Astrocyte (in vitro differentiated cells and primary cell): ENCODE data around the gene CERKL. TPM values are rescaled to one million over a fixed set of nuclear protein-coding genes. Genes with fewer than 3 reads are reported as not detected.

ENCODE experiments used
- DNase-seq: peaks from one replicate; pipeline ENCODE4 v3.0.0-alpha.2; 2010; ENCODE audit warnings: low read depth
- FAIRE-seq: peaks from 2 replicates; lab custom pipeline; 2011; peaks lifted over from hg19 to GRCh38; lab: Jason Lieb, UNC
- H2AFZ ChIP-seq: 2 replicates; pipeline ENCODE4 v1.6.0; 2012; ENCODE audit warnings: low read depth, low read length, inconsistent platforms
- H3K27ac ChIP-seq: 2 replicates; pipeline ENCODE4 v1.5.1; 2011; ENCODE audit warnings: low read depth, low read length, inconsistent platforms
- H3K27me3 ChIP-seq: 2 replicates; pipeline ENCODE4 v1.6.0; 2011; ENCODE audit warnings: low read length, inconsistent platforms; ENCODE audit not compliant: insufficient read depth
- H3K36me3 ChIP-seq: 2 replicates; pipeline ENCODE4 v1.5.1; 2011; ENCODE audit warnings: low read length, inconsistent platforms; ENCODE audit not compliant: insufficient read depth
- H3K4me1 ChIP-seq: 2 replicates; pipeline ENCODE4 v1.5.1; 2011; ENCODE audit warnings: low read length, inconsistent platforms; ENCODE audit not compliant: insufficient read depth
- H3K4me2 ChIP-seq: 2 replicates; pipeline ENCODE4 v1.6.0; 2012; ENCODE audit warnings: low read length, inconsistent platforms
- H3K4me3 ChIP-seq: 2 replicates; pipeline ENCODE4 v1.5.1; 2011; ENCODE audit warnings: low read depth, mild to moderate bottlenecking, low read length, inconsistent platforms; ENCODE audit not compliant: insufficient read depth
- H3K79me2 ChIP-seq: 2 replicates; pipeline ENCODE4 v1.6.0; 2012; ENCODE audit warnings: mild to moderate bottlenecking, low read length, inconsistent platforms; ENCODE audit not compliant: insufficient read depth
- H3K9ac ChIP-seq: 2 replicates; pipeline ENCODE4 v1.6.0; 2012; ENCODE audit warnings: mild to moderate bottlenecking, low read length, inconsistent platforms
- H3K9me3 ChIP-seq: 2 replicates; pipeline ENCODE4 v1.5.1; 2012; ENCODE audit warnings: low read depth, mild to moderate bottlenecking, low read length, inconsistent platforms; ENCODE audit not compliant: insufficient read depth
- H4K20me1 ChIP-seq: 2 replicates; pipeline ENCODE4 v1.6.0; 2012; ENCODE audit warnings: low read length, inconsistent platforms; ENCODE audit not compliant: insufficient read depth
- H3K27ac Mint-ChIP-seq: one replicate; pipeline ENCODE4 v1.8.0; 2021; ENCODE audit warnings: mild to moderate bottlenecking, mixed read lengths; ENCODE audit not compliant: unreplicated experiment
- H3K27me3 Mint-ChIP-seq: one replicate; pipeline ENCODE4 v1.8.0; 2021; ENCODE audit warnings: low read depth, mixed read lengths; ENCODE audit not compliant: unreplicated experiment
- H3K36me3 Mint-ChIP-seq: one replicate; pipeline ENCODE4 v1.8.0; 2021; ENCODE audit warnings: low read depth, mixed read lengths; ENCODE audit not compliant: unreplicated experiment
- H3K4me1 Mint-ChIP-seq: one replicate; pipeline ENCODE4 v1.8.0; 2021; ENCODE audit warnings: low read depth, mixed read lengths; ENCODE audit not compliant: unreplicated experiment
- H3K4me3 Mint-ChIP-seq: one replicate; pipeline ENCODE4 v1.8.0; 2021; ENCODE audit warnings: mild to moderate bottlenecking, moderate library complexity, mixed read lengths; ENCODE audit not compliant: unreplicated experiment
- H3K9me3 Mint-ChIP-seq: one replicate; pipeline ENCODE4 v1.8.0; 2021; ENCODE audit warnings: mild to moderate bottlenecking, mixed read lengths; ENCODE audit not compliant: unreplicated experiment
- EZH2 ChIP-seq: IDR thresholded peaks from 2 replicates; pipeline ENCODE4 v1.6.1; 2012; ENCODE audit warnings: mild to moderate bottlenecking, low read length, inconsistent platforms; ENCODE audit not compliant: insufficient read depth
- total RNA-seq: library from RNA; stranded (reverse); gene quantifications from 2 replicates; pipeline ENCODE4 v1.2.1, GENCODE V29; 2021
- TF ChIP-seq, protein P1 (sequence below): IDR thresholded peaks from 2 replicates; pipeline ENCODE4 v1.5.1; 2011; ENCODE audit warnings: low read depth, mild to moderate bottlenecking, inconsistent platforms, low read length, moderate library complexity; ENCODE audit not compliant: insufficient read depth

The CERKL gene
- total RNA-seq, 1 donor from 2014 or later = 0.16 TPM

GRCh38 chr2:181684454-181685149, 27.7 kb upstream of the CERKL start:
- H3K4me3 ChIP-seq = no peak overlapping the region
- no peak overlapping the region for H2AFZ ChIP-seq
- peaks cover 85% of the 10 kb centered on the region for H3K27me3 ChIP-seq
- H3K27me3 Mint-ChIP-seq = peaks cover 91% of the 10 kb centered on the region
- no peak overlapping the region for H3K4me3 Mint-ChIP-seq
- H3K27ac ChIP-seq = no peak overlapping the region
- peaks cover 11% of the 10 kb centered on the region for H3K4me1 ChIP-seq
- FAIRE-seq (no peak), DNase-seq (no peak)
- no peak overlapping the region for H3K9ac ChIP-seq
- no peak overlapping the region for H3K27ac Mint-ChIP-seq
- peak overlapping the region; percentile 76 for H3K4me2 ChIP-seq
- TF ChIP-seq EZH2 = peak; percentile 32
- TF ChIP-seq, protein P1, sequence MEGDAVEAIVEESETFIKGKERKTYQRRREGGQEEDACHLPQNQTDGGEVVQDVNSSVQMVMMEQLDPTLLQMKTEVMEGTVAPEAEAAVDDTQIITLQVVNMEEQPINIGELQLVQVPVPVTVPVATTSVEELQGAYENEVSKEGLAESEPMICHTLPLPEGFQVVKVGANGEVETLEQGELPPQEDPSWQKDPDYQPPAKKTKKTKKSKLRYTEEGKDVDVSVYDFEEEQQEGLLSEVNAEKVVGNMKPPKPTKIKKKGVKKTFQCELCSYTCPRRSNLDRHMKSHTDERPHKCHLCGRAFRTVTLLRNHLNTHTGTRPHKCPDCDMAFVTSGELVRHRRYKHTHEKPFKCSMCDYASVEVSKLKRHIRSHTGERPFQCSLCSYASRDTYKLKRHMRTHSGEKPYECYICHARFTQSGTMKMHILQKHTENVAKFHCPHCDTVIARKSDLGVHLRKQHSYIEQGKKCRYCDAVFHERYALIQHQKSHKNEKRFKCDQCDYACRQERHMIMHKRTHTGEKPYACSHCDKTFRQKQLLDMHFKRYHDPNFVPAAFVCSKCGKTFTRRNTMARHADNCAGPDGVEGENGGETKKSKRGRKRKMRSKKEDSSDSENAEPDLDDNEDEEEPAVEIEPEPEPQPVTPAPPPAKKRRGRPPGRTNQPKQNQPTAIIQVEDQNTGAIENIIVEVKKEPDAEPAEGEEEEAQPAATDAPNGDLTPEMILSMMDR = no peak
- H3K36me3 ChIP-seq = no peaks in the 10 kb centered on the region
- peaks cover 27% of the 10 kb centered on the region for H3K9me3 Mint-ChIP-seq
- peaks cover 4% of the 10 kb centered on the region for H3K9me3 ChIP-seq
- no peaks in the 10 kb centered on the region for H3K79me2 ChIP-seq
- H3K4me1 Mint-ChIP-seq = peaks cover 4% of the 10 kb centered on the region
- H4K20me1 ChIP-seq = no peaks in the 10 kb centered on the region
- H3K36me3 Mint-ChIP-seq = no peaks in the 10 kb centered on the region

DNA sequence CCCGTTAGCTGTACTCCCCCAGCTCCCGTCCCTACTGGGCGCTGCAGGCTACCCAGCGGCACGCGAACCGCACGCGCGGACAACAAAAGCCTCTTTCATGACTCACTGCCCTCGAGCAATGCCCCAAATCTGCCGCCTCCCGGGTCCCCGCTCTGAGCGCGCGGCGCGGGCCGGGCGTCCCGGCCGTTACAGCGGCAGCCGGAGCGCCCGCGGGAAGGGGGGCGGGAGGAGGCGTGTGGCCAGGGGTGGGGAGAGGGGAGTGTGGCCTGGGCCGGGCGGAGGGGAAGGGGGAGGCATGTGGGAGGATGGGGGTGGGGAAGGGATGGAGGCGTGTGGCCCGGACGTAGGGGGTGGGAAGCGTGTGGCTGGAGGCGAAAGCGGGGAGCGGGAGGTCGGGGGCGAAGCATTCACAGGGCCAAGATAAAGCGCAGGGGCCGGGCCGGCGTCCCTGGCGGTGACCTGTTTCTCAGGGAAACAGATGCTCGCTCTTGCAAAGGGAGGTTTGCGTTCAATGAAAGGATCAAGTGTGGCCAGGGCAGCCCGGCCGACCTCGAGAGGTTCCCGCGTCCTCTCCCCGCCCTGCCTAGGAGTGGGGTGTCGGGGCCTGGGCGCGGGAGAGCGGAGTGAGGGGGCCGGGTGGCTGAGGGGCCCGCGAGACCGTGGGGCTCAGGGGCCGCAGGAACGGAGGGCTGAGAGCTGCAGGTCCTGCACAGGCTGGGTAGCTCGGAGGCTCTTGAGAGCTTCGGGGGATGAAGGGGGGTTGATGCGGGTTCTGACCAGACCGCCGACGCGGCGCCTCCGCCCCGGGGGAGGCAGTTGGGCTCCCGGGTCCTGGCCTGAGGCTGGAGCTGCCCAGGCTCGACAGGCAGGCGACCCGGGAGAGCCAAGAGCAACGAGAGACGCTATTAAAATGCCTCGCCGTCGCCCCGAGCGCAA, 26.9 kb upstream of the CERKL start:
- Mint-ChIP-seq H3K4me1 (peaks cover 4% of the 10 kb centered on the region), H3K27ac (no peak overlapping the region), H3K9me3 (peaks cover 32% of the 10 kb centered on the region), H3K36me3 (no peaks in the 10 kb centered on the region), H3K4me3 (peak overlapping the region; percentile 70), H3K27me3 (peaks cover 91% of the 10 kb centered on the region)
- Histone ChIP-seq H3K79me2 (no peaks in the 10 kb centered on the region), H3K27ac (no peak overlapping the region), H3K9ac (no peak overlapping the region), H4K20me1 (no peaks in the 10 kb centered on the region), H3K4me1 (peaks cover 11% of the 10 kb centered on the region), H3K36me3 (no peaks in the 10 kb centered on the region), H2AFZ (no peak overlapping the region), H3K4me3 (no peak overlapping the region), H3K9me3 (peaks cover 4% of the 10 kb centered on the region), H3K27me3 (peaks cover 86% of the 10 kb centered on the region), H3K4me2 (peak overlapping the region; percentile 76)
- TF ChIP-seq, protein P1 = no peak
- TF ChIP-seq EZH2 = peak; percentile 48
- FAIRE-seq (no peak), DNase-seq (peak; percentile 12)
